Measurements from ENCODE around the gene COL8A1.
"Not testable (repeated sequence)": the region's sequence is repeated elsewhere in the genome, so short reads cannot be mapped to it uniquely, and the experiment has no call there.

The COL8A1 gene

GRCh38 chr3:99638167-99638948 is at the start of gene COL8A1:
Gene COL8A1, plus strand, starts transcription at chr3:99638594. Its CDS starts 152,089 bp downstream, at chr3:99790683.
- no peak for DNase-seq

DNA sequence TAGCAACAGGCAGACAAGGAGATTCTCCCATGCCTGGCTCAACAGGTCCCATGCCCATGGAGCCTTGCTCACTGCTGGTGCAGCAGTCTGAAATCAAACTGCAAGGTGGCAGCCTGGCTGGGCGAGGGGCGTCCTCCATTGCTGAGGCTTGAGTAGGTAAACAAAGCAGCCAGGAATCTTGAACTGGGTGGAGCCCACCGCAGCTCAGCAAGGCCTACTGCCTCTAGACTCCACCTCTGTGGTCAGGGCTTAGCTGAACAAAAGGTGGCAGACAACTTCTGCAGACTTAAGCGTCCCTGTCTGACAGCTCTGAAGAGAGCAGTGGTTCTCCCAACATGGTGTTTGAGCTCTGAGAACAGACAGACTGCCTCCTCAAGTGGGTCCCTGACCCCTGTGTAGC is 49.2 kb upstream of the COL8A1 start:
- not testable (repeated sequence) for DNase-seq

DNA sequence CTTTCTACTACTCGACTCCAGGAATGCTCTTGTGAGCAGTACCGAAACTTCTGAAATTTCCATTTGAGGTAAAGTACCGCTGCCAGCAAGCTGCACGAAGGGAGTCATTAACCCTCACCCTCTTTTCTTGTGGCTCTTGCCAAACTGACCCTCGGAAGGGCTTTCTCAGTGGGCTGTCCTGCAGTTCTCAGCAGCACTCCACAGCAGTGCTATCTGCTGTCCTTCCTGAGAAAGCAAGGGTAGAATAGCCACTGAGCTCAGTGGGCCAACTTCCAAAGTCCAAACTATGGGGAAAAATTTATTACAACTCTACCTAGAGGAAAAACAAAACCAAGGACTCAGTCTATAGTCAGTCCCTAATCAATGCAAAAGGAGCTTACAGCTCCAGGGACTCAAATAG is 38.5 kb upstream of the COL8A1 start:
- no peak for DNase-seq

- no peak for DNase-seq
Measured at GRCh38 chr3:99601515-99601914, 36.9 kb upstream of the COL8A1 start.

GRCh38 chr3:99602183-99602582 is 36.2 kb upstream of the COL8A1 start:
- no peak for DNase-seq

GRCh38 chr3:99607151-99607550 is 31.2 kb upstream of the COL8A1 start:
- DNase-seq, result no peak

- DNase-seq, result no peak
Measured at GRCh38 chr3:99614768-99615167, 23.6 kb upstream of the COL8A1 start.

DNA sequence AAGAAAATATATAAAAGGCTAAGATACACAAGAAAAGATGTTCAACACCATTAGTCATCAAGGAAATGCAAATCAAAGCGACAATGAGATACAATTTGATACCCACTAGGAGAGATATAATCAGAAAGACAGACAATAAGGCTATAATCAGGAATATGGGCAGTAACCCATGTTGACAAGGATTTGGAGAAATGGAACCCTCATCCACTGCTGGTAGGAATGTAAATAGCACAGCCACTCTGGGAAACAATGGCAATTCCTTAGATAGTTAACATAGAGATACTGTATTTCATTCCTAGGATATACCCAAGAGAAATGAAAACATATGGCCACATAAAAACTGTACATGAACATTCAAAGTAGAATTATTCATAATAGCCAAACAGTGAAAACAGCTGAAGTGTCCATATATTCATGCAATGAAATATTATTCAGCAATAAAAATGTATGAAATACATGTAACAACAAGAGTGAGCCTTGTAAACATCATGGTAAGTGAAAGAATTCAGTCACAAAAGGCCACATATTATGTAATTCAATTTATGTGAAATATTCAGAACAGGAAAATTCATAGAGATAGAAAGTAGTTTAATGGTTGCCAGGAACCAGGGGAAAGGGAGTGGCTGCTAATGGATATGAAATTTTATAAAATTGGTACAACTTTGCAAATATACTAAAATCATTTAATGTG is 18.2 kb upstream of the COL8A1 start:
- DNase-seq, result no peak

DNA sequence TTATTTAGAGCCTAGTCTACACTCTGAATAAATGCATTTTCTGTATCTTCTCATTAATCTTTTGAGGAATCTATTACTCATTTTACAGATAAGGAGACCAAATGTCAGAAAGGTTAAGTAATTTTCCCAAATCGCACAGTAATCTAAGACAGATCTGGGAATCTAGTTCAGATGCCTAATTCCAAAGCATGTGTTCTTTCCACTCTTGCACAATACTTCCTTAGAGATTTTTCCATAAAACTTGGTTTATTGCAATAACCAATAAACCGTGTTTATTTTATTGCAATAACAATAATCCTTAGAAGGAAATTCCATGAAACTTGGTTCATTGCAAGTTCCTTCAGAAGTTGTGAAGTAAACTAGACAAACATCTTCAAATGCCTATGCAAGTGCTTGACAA is 17.4 kb upstream of the COL8A1 start:
- DNase-seq, result no peak

- DNase-seq, result no peak
Measured at GRCh38 chr3:99624496-99625236, 13.7 kb upstream of the COL8A1 start.

GRCh38 chr3:99625237-99625622 is 13.2 kb upstream of the COL8A1 start:
- no peak for DNase-seq

DNA sequence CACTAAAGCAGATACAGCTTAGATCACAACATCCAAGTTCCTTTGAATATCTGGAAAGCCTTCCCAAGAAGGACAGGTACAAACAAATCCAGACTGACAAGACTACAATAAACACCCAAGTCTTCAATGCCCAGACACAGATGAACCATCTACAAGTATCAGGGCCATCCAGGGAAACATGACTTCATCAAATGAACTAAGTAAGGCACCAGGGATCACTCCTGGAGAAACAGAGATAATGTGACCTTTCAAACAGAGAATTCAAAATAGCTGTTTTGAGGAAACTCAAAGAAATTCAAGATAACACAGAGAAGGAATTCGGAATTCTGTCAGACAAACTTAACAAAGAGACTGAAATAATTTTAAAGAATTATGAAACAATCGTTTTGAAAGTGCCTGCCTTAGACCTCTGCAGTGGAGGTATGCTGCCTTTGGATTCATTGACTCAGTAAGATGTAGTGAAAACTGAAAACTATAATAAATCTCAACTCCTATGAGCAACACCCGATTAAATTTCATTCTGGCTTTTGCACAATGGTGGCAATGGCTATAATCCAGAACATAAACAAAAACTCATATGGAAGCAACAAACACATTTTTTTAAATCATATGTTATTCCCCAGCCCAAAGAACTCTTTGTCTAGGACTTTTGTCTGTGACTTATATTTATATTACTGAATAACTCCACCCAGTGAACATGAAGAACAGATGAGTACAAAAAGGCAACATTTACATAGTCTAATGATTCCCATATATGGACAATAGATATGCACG is 12.6 kb upstream of the COL8A1 start:
- no peak for DNase-seq

DNA sequence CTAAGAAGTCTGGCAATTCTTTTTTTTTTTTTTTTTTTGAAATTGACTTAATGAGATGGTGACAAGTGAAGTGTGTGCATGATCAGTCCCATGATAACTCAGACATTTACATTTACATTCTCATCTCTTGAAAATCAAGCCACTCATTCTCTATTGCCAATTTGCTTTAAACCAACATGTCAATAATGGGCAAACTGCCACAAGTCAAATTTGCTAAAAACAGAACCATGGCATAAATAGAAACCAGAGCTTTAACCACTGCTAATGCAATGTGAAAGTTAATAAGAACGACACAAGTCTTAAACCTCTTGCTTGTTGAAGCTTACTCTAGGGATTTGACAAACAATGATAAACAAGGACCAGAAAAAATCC is 12.0 kb upstream of the COL8A1 start:
- DNase-seq, result no peak

GRCh38 chr3:99627062-99627826 is 11.2 kb upstream of the COL8A1 start:
- DNase-seq, result no peak

GRCh38 chr3:99630815-99631214 is 7.6 kb upstream of the COL8A1 start:
- no peak for DNase-seq

DNA sequence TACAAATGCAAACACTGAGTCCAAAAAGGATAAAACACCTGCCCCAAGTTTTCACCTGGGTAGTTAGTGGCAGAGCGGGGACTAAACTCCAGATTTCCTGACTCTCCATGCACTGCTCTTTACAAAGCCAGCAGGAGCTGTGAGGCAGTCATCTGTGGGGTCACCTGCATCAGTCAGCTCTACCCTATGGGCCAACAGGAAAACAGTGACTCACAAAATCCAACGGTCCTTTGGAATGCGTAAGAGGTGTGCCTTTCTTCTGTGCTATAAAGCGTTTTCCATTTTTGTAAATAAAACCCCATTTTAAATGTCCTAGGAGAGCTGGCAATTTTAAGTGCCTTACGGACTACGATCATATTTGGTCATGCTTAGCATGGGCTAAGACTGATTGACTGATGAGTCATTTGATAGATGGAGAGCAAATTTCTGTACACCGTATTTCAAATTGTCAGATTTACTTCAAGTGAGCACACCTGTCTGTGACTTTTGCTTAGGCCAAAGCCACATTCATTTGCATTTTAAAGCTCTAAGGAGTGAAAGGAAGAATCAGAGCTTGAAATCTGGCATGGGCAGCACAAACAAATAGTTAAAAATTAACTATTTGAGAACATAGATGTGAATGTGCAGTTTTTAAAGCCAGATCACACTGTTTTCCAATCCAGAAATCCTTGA is 4.4 kb upstream of the COL8A1 start:
- no peak for DNase-seq

DNA sequence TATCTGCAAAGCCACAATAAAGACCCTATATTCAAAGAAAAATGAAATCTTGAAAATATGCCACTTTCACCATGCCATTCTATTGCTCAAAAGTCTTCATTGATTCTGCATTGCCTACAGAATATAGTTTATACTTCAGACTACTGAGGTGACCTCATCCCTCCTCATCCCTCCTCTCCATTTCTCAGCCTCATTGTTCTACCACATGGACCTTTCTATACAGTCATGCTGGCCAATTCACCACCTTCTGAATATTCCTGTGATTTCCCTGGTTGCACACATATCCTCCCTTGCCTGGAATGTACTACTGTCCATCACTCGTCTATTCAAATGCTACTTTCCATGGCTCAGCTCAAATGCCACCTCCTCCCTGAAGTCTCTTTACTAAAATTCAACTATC is 3.5 kb upstream of the COL8A1 start:
- no peak for DNase-seq

DNA sequence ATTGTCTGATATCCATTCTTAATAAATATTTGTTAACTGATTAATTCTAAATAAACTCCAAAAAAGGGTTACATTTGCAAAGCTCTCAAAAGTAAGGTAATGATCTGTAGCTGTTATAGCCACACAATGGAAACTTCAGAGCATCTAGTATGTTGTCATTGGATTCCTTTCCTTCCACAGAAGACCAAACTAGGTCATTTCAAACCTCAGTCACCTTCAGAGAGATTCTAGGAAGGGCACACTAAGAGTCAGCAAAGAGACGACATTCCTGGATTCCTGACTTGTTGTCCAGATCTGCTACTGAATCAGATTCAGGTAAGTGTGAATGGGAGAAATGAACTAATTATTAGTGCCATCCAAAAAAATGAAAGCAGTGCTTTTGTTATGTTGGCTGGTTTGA is 3.0 kb upstream of the COL8A1 start:
- DNase-seq, result no peak

DNA sequence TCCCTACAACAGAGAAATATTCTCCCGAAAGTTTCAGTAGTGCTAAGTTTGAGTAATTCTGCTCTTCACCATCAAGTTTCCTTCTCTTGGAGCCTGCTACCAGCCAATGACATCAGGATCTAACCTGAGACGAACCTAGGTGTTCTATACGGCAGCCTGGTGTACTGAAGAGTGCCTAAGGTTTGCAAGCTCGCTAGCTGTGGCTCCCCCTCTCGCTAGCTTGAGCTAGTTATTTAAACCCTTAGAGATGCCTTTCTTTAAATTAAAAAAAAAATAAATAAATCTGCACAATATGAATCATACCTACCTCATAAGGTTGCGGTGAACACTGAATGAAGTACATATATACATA is 1.4 kb upstream of the COL8A1 start:
- DNase-seq, result no peak

DNA sequence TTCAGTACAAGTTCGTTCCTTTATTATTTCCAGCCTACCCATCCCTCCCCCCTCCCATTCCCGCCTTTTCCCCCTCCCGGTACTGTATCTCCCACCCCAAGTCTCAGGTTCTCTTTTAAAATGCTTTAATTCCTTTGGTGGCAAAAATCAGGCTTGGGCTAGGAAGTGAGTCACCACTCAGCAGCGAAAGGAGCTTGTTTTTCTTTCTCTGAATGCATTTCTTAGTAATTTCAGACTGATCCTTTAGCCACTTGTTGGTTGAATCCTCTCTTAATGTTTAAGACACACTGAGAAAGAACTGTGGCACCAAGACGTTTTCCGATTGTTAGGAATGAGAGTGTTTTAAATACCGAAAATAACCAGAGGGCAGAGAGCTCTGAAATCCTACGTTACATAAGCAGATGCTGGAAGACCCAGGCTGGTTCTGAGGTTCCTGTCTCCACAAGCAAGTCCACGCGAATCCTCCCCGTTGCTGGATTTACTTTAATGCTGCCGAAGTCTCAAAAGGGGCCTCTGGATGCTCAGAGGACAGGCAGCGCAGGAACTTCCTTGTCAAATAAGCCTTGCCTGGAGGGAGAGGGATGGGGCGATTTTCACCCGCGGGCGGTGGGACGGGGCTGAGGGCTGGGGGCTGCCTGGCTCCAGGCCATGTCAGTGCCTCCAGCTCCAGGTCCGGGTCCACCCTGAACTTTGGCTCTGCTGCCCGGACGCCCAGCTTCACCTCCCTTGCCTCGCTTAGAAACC is 854 bp upstream of the COL8A1 start:
- no peak for DNase-seq

DNA sequence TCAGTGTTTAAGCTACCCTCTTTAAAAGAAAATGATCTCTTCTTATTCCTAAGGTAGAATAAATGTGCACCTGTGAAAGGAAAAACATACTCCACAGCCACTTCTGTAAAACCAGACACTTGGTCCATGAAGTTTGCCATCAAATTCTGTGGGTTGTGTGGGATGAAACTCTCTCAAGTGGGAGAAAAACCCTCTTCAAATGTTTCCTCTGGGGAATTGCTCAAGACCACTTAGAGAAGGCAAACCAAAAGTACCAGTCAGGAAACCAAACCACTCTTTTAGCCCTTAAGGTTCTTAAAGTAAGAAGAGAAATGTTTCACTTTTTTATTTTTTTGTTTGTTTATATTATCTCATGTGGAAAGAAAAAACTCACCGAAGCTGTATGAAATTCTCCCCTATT is 1.2 kb downstream of the COL8A1 start:
- DNase-seq, result no peak

Measured in CD4-positive, alpha-beta T cell treated with Interleukin-6 for 4 hours (primary cell).